HG03378 (cell line): ENCODE data around the gene RHOV.

Source experiments
- ATAC-seq: cut with Tn5 transposase; IDR thresholded peaks from one replicate; pipeline ENCODE4 v1.9.1; 2021; ENCODE audit warnings: mild to moderate bottlenecking, moderate library complexity; ENCODE audit not compliant: unreplicated experiment

The RHOV gene, protein sequence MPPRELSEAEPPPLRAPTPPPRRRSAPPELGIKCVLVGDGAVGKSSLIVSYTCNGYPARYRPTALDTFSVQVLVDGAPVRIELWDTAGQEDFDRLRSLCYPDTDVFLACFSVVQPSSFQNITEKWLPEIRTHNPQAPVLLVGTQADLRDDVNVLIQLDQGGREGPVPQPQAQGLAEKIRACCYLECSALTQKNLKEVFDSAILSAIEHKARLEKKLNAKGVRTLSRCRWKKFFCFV

DNA sequence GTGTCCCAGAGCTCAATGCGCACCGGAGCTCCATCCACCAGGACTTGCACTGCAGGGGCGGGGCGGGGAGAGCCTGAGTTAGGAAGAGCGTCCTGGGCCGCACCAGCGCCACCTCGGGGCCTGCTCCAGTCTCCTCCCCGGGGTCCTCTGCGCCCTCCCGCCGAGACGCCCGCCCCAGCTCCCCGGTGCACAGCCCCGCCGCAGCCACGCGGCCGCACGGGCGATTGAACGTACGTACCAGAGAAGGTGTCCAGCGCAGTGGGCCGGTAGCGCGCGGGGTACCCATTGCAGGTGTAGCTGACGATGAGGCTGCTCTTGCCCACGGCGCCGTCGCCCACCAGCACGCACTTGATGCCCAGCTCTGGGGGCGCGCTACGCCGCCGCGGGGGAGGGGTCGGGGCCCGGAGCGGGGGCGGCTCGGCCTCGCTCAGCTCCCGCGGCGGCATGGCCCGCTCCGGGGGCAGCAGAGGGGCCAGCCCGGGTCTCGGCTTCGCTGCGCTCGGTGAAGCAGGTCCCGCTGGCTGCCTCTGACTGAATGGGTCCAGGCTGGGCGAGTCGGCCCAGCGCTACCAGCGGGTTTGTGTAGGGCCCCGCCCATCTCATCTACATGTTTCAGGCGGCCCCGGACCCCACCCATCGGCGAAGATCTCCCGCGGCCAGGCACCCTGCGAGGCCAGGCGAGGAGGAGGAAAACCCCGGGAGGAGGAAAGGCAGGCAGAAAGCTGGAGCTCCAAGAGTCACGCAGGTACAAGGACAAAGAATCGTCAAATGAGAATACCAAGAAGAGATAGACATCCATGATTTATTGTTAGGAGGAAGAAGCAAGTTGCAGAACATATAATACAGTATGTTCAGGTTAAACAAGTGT is at the start of gene RHOV:
Gene RHOV (minus strand): TSS at position 541 of the 868 bp plus-strand sequence. CDS start 95 bp downstream, at position 446.
- ATAC-seq: peak; percentile 34

DNA sequence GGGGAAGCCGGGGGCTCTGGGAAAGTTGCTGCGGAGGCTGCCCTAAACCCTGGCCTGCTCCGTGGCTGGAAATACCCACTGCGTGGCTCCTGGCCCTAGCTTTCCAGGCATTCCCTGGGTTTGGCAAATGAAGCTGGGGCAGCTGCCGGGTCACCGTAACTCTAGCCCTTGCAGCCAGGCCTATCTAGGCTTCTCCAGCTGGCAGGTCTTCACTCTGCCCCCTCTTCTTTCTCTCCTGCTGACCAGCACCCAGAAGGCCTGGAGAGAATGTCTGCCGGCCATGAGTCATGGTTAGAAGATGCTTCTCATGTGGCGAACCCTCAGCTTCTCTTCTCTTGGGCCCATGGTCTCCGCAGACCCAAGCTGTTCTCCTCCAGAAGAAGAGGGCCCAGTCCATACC is 49.5 kb upstream of the RHOV start:
- ATAC-seq: no peak

DNA sequence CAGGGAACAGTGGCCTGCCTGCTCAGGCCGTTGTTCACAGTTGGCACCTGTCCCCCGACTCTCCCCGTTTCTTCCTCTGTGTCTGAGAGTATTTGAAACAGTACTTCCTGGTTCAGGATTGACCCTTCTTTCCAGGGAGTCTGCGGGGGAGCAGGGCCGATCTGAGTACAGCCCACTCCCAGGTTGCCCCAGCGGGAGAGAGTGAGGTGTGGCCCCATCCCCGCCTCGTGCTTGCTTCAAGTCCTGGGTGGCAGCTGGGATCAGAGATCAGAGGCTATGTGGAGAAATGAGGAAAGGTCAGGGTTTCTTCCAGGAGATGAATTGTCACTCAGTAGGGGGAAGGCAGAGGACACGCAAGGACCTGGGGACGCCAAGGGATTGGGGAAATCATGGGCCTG is 48.6 kb upstream of the RHOV start:
- ATAC-seq: no peak

DNA sequence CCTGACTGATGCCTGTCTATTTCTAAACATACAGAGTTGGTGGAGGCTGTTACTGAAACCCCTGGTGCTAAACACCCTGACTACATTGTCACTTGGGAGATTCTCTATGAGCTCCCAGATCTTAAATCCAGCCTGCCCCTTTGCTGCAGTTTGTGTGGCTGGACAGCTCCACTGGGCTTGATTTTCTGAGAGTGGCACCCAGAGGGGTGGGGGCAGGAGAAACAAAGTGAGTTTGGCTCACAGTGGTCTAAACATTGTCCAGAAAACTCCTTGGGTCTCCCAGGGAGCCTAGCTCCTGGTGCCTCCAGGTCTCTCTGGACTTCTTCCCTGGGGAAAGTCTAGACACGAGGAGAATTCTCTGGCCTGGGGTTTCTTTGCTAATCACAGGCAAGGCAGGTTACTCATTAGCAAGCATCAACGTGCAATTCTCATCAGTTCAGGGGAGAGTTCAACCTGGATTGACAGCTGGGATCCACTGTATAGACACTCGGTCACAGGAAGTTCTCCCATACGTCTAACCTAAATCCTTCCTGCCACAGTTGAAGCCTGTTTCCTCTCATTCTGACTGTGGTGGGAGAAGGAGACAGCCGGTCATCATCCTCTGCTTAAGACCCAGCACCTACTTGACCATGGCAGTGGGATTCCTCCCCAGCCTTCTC is 48.0 kb upstream of the RHOV start:
- no peak for ATAC-seq

DNA sequence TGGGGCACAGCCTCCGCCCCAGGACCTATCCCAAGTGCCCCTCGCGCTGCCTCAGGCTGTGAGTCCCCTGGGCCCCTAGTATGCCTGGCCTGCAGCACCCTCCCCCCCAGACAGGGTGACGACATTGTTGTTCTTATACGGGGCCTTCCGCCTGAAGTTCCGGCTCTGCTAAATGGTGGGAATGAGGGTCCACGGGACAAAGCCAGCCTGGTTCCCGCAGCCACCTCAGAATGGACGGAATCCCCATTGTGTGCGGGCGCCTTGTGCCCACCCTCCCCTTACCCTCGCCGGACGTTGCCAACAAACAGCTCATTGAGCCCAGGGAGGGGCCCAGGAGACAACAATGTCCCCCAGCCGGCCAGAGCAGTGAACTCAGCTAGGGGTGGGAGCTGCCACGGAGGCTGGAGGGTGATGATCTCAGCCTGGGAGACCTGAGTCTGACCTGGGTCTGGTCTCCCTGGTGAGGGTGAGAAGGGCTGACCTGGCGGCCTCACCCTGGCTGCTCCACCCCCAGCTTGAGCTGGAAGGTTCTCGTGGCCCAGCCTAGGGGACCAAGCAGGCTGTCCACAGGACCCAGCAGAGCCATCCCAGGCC is 44.9 kb upstream of the RHOV start:
- ATAC-seq: no peak

DNA sequence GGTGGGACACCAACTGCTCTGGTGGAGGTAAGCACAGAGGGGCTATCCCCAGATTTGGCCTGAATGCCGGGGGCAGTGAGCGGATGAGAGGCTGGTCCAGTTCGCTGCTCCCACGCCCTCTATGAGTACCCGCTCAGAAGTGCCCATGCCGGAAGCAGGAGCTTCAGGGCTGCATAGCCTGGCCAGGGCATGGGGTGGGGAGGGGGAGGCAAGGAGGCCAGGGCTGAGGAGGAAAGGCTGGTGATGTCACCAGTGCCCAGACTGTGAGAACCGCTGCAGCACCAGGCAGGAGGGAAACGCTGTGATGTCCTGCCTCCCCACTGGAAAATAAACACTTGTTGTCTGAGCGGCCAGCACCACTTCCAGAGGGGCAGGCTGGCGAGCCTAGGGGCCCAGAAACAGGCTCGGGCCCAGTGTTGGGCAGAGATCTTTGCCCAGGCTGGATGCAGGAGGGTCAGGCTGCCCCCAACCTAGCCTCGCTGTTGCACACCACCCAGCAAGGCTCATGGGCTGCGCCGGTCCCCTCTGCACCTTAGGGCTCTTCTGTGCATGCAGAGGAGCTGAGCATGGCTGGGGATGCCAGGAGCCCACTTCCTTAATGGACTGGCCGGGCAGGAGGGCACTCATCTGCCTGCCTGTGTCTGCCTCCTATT is 44.2 kb upstream of the RHOV start:
- ATAC-seq: no peak

DNA sequence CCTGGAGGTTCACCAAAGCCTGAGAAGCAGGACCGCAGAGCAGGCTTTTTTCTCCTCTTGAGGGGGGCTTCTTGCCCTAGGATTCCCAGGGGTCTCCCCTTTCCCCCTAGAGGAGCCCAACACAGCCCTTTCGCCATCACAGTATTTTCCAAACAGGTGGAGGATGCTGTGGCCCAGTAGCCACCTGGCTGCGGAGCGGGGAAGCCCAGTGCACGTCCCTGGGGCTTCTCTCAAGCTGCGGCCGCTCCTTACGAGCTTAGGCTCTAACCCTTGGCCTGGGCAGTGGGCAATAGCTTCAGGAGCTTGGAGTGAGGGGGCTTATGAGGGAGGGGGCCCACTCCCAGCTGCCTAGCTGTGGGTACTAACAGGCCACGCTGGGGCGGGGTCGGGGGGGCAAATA is 43.6 kb upstream of the RHOV start:
- ATAC-seq: no peak

DNA sequence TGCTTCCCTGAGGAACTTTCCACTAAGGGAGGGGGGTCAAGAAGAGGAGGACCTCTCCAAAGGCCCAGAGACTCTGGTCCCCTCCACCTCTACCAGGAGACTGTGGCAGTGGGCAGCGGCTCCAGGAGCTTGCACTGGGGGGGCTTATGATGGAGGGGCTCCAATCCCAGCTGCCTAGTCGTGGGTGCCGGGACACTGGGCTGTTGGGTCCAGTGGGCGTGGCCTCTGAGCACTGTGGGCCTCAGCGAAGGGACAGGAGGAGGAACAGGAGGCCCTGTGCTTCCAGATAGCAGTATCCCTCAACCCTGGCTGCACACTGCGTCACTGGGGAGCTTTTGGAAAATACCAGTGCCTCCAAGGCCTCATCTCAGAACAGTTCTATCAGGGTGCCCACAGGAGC is 41.6 kb upstream of the RHOV start:
- no peak for ATAC-seq

DNA sequence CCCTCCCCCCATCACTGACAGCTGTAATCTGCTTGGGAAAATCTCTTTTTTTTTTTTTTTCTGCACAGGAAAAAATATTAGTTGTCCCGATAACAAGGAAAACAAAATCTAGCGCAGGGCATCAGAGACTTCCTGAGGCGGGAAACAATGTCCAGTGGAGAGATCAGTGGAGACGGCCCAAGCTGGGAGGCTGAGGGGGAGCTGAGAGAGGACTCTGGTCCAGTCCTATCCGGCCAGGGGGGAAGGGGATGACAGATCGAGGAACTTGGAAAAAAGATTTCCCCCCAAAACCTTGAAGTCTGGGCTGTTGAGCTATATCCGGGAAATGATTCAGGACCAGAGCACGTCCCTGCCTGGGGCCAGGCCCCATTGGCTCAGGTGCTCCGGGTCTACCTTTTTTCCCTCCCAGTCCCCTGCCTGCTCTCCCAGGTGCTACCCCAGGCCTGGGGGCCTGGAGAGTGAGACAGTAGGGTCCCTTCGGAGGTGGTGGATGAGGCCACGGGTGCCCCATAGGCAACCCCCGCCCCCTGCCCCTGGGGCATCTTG is 41.2 kb upstream of the RHOV start:
- no peak for ATAC-seq

DNA sequence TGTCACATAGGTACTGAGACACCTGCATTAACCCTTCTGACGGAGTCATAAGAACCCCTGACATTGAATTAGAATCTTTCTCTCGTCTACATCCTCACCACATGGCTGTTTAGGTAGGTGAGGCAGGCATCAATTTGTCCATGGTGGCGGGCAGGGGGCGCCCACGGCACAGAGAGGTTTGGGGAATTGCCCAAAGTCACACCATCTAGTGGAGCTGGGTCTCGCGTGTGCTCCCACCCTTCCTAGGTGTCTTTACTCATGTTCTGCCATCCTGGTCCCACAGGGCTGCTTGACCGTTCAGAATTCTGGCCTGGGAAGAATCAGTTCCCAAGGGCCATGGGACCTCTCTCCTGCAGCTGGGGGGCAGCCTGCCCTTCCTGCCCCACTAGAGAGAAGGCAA is 40.5 kb upstream of the RHOV start:
- ATAC-seq: no peak

DNA sequence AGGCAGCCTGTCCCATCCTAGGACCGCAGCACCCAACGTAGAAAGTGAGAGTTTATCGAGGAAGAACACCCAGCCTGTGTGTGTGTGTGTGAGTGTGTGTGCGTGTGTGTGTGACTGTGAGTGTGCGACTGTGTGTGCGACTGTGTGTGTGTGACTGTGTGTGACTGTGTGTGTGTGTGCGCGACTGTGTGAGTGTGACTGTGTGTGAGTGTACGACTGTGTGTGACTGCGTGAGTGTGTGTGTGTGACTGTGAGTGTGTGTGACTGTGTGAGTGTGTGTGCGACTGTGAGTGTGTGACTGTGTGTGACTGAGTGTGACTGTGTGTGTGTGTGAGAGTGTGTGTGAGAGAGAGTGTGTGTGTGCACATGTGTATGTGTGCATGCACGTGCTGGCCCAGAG is 40.0 kb upstream of the RHOV start:
- ATAC-seq: no peak

DNA sequence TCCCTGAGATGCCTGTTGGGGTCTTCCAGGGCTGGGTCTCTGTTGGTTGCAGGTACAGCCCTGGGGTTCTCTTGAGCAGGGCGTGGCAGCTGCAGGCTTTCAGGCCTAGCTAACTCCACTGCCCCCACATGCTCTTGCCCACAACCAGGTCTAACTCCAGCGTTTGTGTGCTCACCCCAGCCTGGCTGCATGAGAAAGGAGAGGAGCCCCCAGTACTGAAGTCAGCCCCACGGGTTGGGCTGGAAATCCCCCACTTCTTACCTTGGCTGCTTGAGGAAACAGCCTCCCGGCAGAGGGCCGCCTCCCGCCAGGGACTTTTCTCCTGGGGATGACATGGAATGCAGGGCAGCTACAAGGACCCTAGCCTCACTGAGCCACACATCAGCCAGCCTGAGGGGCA is 38.4 kb upstream of the RHOV start:
- ATAC-seq: no peak

DNA sequence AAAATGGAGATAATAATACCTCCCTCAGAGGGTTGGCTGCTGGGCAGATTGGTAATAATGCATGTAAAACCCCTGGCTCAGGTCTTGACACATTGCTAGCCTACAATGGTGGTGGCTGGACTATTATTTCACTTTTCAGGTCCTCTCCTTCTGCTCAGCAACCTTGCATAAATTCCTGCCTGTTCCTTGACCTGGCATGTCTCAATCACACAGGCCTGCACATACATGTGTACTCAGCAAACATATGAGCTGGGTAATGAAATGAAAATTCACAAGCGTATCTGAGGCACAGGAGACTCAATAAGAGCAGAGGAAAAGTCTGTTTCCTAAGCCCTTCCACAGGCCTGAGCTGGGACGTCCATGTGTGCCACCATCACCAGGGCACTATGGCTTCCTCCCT is 37.7 kb upstream of the RHOV start:
- ATAC-seq: no peak

DNA sequence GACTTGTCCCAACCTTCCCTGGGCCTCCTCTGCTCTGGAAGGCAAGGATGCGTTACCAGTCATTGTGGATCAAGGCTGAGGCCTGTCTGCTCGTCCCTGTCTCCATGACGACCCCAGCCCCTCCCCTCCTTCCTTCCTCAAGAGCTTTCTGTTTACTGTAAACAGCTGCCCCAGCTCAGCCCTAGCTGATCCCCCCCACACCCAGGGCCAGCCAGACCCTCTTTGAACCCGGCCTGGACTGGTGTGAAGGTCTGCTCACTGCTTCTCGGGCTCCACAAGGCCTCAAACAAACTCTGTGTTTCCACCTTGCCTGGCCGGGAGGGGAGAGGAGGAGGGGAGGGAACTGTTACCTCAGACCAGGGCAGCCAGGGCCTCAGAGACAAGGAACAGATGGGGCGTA is 37.1 kb upstream of the RHOV start:
- no peak for ATAC-seq

DNA sequence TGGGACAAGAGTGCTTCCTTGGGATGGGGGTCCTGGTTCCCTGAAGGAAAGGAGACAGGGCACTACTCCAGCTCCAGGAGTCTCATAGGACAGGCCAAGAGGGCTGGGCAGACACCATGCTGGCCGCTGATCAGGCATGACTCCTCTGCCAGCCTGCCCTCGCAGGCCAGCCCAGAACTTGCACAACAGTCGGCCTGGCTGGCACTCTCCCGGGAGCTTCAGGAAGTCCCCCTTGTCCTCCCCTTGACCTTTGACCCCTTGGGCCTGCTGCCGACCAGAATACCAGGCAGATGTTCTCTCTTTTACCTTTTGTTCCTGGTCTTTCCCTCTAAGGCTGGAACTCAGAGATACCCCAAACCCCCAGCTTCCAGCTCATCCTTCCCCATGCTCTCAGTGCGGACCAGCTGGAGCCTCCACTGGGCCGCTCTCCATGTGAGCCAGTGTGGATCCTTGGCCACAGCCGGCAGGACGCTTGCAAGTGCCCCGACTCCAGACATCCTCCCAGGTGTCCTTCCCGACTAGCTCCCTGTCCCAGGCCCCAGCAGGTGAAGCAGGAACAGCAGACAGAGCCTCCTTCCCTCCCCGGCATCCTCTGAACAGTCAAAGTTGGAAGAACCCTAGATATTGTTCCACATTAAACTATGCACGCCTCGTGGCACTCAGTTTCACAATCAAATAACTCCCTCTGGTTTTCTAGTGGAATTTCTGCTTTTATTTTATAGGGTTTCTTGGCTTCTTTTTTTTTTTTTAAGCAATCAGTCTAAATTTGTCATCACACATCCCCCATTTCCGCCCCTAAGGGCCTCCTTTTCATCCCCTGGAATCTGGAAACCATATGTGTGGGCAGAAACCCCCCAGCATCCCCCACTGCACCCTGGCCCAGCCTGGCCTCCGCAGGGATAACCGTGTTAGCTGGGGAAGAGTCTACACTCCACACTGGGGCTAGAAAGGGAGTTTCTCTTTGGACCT is 35.9 kb upstream of the RHOV start:
- ATAC-seq: no peak

DNA sequence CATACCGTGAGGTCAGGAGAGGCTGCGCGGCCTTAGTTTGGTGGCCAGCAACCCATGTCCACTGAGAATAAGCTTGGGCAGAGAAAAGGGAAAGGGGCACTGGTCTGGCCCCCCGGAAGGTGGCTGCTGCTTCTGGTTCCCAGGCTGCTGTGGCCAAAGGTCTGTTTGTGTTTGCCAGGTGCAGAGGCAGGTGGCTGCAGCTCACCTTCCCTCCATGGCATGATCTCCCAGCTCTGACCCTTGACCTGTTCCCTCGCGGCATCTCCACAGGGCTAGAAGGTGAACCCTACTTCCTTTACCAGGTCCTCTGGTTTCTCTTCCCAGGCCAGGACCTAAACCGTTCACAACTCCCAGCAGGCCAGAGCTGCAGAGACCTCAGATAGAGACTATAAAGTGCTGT is 34.1 kb upstream of the RHOV start:
- ATAC-seq: no peak

DNA sequence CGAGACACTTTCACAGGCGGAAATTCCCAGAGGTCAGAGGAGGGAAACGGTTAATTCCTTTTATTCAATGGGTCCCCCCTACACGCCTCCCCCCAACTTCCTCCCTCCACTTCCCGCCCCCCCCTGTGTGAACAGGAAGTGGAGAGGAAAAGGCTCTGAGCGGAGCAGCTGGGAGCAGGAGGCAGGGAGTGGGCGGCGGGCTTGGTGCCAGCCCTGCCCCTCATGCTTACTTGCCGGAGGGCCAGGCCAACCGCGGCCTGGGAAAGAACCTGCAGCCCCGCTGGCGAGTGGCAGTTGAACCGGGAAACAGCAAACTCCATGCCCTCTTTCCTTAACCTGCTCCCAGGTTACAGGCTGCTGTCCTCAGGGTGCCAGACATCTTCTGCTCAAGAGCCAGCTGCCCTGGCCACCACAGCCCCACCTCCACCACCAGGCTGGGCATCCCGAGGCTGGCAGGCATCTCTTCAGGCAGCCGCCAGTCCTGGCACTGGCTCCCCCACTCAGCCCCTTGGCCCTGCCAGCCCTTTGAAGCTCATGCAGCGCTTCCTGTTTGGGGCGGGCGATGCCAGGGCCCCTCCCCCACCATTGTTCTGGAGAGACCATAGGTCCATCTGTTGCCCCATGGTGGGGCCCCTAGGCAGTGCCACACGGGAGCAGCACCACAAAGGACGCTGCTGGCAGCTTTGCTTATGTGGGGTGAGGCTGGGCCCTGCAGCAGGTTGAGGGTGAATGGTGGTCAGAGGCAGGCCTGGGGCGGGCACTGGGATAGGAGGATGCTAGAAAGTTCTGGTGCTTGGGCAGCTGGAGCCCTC is 33.2 kb upstream of the RHOV start:
- peak; percentile 6 for ATAC-seq

DNA sequence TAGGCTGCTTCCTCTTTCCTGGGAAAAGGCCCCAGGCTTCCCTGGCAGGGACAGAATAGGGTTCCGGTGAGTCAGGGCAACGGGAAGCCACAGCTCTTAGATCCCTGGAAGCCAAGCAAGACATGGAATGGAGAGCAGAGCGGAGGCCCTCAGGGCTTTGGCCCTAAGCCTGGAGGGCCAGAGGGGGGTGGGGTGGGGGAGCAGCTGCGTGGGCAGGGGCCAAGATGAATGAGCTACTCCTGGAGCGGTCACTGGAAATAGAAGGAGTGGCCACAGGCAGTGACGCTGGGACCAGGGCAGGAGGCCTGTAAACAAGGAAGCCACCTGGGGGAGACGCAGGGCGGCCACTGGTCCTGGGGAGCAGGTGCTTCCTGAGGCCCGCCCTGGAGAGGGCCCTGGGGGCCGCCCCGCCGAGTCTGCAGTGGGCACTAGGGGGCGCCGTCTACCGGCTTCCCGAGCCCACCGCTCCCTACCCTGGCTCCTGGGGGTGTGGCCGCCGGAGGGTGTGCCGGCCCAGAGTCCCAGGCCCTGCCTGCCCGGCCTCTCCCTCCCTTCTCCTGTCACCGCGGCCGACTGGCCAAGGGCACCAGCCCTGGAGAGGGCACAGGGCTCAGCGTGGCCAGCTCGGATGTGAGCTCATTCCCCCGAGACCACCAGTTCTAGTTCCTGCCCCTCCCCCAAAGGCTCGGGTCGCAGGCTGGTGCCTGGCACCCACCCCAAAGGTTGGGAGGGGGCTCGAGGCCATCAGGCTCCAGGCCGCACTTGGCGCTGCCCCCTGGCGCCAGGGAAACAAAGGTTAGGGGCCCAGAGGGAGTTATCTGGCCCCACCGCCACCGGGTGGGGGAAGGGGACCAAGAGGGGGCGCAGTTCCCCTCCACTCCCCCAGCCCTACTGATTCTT is 32.3 kb upstream of the RHOV start:
- peak; percentile 40 for ATAC-seq
